OCI-LY3 (cell line): ENCODE results near the gene SH3PXD2B.

ENCODE experiments used
- CTCF ChIP-seq: fragments of 200-600, 300-600 bp; sonication (generic); IDR thresholded peaks from 2 replicates; pipeline ENCODE4 v1.5.1; 2014; ENCODE audit warnings: antibody characterized with exemption, low read length, low read depth
- EZH2phosphoT487 ChIP-seq: fragments of 200-600 bp; shearing (Covaris generic); IDR thresholded peaks from 2 replicates; pipeline ENCODE4 v1.6.1; 2018; ENCODE audit warnings: antibody characterized with exemption, mixed run types, low read depth

DNA sequence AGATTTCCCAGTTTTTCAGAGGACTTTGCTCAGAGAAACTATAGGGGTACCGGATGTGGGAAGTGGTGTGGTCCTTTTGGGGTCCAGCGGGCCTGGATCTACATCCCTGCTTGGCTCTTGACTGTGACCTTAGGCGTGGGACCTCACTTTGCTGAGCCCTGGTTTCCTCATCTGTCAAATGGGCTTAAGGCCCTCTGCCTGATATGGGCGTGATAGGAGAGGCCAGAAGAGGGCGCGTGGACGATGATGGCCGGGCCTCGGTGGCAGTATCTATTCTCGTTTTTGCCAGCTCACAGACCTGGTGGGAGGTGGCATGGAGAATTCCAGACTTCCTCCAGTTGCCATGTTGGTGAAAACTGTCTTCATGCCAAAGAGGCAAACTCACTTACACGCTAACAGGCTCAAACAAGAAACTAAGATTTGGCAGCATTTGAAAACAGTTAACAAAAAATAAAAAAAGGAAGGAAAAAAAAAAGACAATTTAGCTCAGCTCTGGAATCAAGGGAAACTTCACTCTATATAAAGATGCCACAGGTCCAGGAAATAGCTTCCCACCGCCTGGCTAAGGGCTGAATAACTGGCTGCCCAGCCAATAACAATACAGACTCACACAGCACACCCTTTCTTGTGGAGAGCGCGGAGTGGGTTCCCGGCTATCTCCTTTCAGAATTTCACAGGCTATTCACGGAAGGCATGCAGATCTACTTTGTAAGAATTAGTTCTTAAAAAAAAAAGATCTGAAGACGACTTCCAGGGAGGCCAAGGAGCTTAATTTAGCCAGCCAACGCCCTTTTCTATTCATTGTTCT lies 1.7 kb downstream of the SH3PXD2B start:
- TF ChIP-seq CTCF = no peak
- TF ChIP-seq EZH2phosphoT487 = no peak
